Daoy (cell line): Measurements from ENCODE around the gene PCDHB2. TPM values are rescaled to one million over a fixed set of nuclear protein-coding genes. Genes with fewer than 3 reads are reported as not detected.
"Not testable (repeated sequence)": the region's sequence is repeated elsewhere in the genome, so short reads cannot be mapped to it uniquely, and the experiment has no call there.

Source experiments
- DNase-seq: peaks from one replicate; pipeline ENCODE4 v3.0.0-alpha.2; 2015; ENCODE audit warnings: low read depth
- total RNA-seq: library from RNA; depleted of rRNA; stranded (reverse); fragments of >200 nt; shearing (Covaris generic); gene quantifications from 2 replicates; pipeline ENCODE4 v1.2.3, GENCODE V29; 2014; rRNA removed

Gene PCDHB2
- total RNA-seq: 12.1 and 22.4 TPM in 2 replicates

DNA sequence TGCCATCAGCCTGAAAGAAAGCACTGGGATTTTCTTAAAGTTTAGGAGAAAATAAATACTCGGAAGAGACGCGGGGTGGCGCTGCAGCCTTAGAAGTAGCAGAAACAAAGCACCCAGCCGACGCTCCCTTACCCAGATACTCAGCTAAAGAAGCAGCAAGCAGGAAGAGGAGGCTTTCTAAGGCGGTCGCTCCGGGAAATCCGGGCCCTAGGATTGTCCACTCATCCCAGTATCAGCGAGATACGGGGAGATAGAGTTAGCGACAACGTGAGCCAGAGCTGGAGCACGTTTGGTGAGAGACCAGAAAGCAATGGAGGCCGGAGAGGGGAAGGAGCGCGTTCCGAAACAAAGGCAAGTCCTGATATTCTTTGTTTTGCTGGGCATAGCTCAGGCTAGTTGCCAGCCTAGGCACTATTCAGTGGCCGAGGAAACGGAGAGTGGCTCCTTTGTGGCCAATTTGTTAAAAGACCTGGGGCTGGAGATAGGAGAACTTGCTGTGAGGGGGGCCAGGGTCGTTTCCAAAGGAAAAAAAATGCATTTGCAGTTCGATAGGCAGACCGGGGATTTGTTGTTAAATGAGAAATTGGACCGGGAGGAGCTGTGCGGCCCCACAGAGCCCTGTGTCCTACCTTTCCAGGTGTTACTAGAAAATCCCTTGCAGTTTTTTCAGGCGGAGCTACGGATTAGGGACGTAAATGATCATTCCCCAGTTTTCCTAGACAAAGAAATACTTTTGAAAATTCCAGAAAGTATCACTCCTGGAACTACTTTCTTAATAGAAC lies at the start of gene PCDHB2:
Gene PCDHB2 (plus strand): TSS at position 135 of the 782 bp plus-strand sequence. CDS start 176 bp downstream, at position 311.
- DNase-seq: peak; percentile 88

DNA sequence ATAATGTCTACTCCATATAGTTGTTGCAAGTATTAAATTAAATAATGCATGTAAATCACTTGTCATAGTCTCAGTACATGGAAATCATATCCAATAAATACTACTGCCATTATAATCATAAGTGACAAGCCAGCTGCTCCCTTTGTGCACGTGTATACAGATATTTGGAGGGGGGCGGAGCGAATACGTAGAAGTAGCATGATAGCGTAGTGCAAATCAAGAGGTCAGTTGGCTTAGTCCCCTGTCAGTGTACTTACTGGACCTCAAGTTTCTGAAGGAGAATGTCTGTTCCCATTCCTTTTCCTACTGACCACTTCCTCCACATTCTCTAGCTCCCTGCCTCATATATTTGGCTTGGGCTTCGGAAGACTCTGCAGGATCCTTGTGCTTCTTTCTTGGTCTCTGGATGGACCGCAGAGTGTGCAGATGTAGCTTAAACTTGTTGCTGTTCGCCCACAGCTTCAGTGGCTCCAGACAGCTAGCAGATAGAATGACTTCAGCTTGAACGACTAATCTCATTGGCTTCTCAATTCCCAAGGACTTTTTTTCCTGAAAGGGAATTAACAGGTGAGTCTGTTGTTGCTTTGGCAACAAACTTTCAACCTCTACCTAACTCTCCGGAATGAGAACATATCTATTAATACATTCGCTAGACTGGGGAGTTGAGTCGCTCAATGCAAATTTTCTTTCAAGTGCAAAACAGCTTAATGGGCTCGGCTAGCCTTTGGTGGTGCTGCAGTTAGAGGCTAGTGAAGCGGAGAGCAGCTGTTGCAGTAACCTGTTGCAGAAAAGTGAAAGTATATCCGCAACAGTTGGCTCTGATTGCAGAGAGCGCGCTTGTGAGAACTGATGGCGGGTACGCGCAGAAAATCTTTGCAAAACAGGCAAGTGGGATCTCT lies 43.5 kb upstream of the PCDHB2 start, which contains the start of gene PCDHB1:
Gene PCDHB1 (plus strand): TSS at position 753 of the 899 bp plus-strand sequence. CDS start 97 bp downstream, at position 850.
- DNase-seq: peak; percentile 26

GRCh38 chr5:141051521-141051866 lies 42.9 kb upstream of the PCDHB2 start:
- DNase-seq: peak; percentile 22

GRCh38 chr5:141077826-141078225 lies 16.6 kb upstream of the PCDHB2 start:
- no peak for DNase-seq

GRCh38 chr5:141082228-141082627 lies 12.2 kb upstream of the PCDHB2 start:
- DNase-seq: no peak

DNA sequence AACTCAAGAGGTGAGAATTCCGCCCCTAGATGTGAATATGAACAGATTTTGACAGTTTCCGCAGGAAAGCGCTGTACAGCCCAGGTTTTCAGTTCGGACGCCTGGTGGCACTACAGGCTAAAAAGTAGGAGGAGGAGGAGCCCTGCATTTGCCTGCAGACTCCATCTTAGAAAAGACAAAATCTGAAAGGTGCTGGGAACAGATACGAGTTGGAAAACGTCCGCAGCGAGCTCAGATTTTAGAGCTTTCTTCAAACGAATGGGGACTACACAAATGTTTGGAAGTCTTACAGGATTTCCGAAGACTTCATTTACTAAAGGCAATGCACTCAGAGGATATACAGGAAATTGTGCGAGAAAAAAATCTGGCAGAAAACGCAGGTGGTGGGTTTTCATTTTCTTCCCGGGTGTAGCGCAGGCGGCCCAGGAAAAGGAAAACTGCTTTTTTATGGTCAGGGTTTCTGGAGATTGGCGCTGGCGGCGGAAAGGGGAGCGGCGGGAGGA lies 9.9 kb upstream of the PCDHB2 start:
- DNase-seq: peak; percentile 82

GRCh38 chr5:141095263-141095641 lies 837 bp downstream of the PCDHB2 start:
- DNase-seq: peak; percentile 9

DNA sequence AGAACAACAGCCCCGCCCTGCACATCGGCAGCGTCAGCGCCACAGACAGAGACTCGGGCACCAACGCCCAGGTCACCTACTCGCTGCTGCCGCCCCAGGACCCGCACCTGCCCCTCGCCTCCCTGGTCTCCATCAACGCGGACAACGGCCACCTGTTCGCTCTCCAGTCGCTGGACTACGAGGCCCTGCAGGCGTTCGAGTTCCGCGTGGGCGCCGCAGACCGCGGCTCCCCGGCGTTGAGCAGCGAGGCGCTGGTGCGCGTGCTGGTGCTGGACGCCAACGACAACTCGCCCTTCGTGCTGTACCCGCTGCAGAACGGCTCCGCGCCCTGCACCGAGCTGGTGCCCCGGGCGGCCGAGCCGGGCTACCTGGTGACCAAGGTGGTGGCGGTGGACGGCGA lies 1.8 kb downstream of the PCDHB2 start:
- not testable (repeated sequence) for DNase-seq

DNA sequence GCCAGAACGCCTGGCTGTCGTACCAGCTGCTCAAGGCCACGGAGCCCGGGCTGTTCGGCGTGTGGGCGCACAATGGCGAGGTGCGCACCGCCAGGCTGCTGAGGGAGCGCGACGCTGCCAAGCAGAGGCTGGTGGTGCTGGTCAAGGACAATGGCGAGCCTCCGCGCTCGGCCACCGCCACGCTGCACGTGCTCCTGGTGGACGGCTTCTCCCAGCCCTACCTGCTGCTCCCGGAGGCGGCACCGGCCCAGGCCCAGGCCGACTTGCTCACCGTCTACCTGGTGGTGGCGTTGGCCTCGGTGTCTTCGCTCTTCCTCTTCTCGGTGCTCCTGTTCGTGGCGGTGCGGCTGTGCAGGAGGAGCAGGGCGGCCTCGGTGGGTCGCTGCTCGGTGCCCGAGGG lies 2.2 kb downstream of the PCDHB2 start:
- not testable (repeated sequence) for DNase-seq

DNA sequence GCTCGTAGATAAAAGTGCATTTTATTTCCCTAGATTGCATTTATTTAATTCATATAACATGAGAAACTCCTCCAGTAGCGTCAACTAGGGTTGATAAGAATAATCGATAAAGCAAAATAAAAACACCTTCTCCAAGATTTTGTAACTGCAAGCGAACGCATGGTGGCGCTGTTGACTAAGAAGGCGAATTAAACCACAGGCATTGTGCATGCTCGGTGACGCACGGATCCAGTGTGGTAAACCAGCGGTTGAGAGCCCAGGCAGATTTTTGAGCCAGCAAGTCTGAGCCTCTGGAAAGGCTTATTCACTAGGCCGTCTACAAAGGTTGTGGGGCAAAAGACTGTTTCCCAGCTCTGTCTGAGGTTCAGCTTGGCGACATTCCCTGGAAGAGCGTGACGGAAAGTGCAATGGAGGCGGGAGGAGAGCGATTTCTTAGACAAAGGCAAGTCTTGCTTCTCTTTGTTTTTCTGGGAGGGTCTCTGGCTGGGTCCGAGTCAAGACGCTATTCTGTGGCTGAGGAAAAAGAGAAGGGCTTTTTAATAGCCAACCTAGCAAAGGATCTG lies 5.9 kb downstream of the PCDHB2 start, which contains the start of gene PCDHB3:
Gene PCDHB3 (plus strand): TSS at position 231 of the 563 bp plus-strand sequence. CDS start 177 bp downstream, at position 408.
- DNase-seq: peak; percentile 80

- no peak for DNase-seq
Measured at GRCh38 chr5:141101059-141101458, 6.6 kb downstream of the PCDHB2 start.

DNA sequence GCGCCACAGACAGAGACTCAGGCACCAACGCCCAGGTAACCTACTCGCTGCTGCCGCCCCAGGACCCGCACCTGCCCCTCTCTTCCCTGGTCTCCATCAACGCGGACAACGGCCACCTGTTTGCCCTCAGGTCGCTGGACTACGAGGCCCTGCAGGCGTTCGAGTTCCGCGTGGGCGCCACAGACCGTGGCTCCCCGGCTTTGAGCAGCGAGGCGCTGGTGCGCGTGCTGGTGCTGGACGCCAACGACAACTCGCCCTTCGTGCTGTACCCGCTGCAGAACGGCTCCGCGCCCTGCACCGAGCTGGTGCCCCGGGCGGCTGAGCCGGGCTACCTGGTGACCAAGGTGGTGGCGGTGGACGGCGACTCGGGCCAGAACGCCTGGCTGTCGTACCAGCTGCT lies 7.7 kb downstream of the PCDHB2 start:
- DNase-seq: not testable (repeated sequence)

GRCh38 chr5:141102471-141102870 lies 8.1 kb downstream of the PCDHB2 start:
- not testable (repeated sequence) for DNase-seq

DNA sequence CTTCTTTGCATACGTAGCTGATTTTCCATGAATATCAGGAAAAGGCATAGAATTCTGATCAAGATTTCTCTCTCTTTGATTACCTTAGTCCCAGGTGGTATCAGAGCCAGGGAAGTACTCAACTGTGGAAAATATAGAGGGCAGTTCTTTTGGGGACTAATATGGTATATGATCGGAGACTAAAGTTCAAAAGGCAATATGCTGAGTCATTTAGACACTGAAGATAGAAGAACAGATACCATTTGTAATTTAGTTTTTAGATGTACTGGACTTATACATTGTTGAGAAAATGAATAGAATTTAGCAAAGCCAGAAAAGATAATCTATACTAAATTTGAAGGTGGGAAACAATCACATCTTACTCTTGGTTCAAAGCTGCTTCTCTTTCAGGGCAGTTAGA lies 10.9 kb downstream of the PCDHB2 start:
- no peak for DNase-seq

- DNase-seq: no peak
Measured at GRCh38 chr5:141119250-141119649, 24.8 kb downstream of the PCDHB2 start.

- peak; percentile 63 for DNase-seq
Measured at GRCh38 chr5:141121563-141121962, 27.1 kb downstream of the PCDHB2 start, which contains the start of gene PCDHB4. TSS of gene PCDHB4 (plus strand) at chr5:141121818. CDS start at chr5:141121999, 181 bp downstream.

- peak; percentile 19 for DNase-seq
Measured at GRCh38 chr5:141121985-141122384, 27.6 kb downstream of the PCDHB2 start.

GRCh38 chr5:141123396-141124135 lies 29.2 kb downstream of the PCDHB2 start:
- DNase-seq: not testable (repeated sequence)

- no peak for DNase-seq
Measured at GRCh38 chr5:141127305-141127704, 32.9 kb downstream of the PCDHB2 start.

DNA sequence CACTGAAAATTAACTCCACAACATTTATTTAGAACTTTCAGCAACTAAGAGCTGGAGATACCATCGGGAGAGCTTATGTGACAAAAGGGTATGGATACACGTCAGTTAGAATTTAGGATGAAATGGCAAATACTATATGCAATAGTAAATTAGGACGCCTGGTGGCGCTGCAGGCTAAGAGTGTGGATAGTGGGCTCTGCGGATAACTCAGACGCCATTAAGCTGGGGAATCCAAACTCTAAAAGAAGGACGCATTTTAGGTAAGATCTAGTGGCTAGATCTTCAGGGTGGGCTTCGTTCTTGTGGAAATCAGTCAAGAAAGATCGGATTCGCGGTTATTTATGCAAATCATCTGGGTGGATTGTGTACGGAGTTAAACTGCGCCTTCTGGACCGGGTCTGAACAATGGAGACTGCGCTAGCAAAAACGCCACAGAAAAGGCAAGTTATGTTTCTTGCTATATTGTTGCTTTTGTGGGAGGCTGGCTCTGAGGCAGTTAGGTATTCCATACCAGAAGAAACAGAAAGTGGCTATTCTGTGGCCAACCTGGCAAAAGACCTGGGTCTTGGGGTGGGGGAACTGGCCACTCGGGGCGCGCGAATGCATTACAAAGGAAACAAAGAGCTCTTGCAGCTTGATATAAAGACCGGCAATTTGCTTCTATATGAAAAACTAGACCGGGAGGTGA lies 40.8 kb downstream of the PCDHB2 start, which contains the start of gene PCDHB5:
Gene PCDHB5 (plus strand): TSS at position 177 of the 688 bp plus-strand sequence. CDS start 229 bp downstream, at position 406.
- DNase-seq: peak; percentile 60
